HepG2 (cell line): ENCODE data around the gene KIF23. TPM values are rescaled to one million over a fixed set of nuclear protein-coding genes. Genes with fewer than 3 reads are reported as not detected.

ENCODE experiments used
- ARID4A ChIP-seq: sonication (generic); formaldehyde crosslinking; IDR thresholded peaks from 2 replicates; pipeline ENCODE4 v1.5.0; 2020; ENCODE audit warnings: mild to moderate bottlenecking, missing genetic modification reagents, borderline replicate concordance
- ATM ChIP-seq: fragments of 450-650 bp; IDR thresholded peaks from 2 replicates; pipeline ENCODE4 v1.7.1; 2017; ENCODE audit warnings: mild to moderate bottlenecking, borderline replicate concordance
- CBX5 ChIP-seq: sonication (generic); formaldehyde crosslinking; IDR thresholded peaks from 2 replicates; pipeline ENCODE4 v1.4.0; 2020; ENCODE audit warnings: missing genetic modification reagents, borderline replicate concordance
- CERS6 ChIP-seq: sonication (generic); formaldehyde crosslinking; IDR thresholded peaks from 2 replicates; pipeline ENCODE4 v1.5.0; 2020; ENCODE audit warnings: missing genetic modification reagents
- CREB1 ChIP-seq, 2 experiments: fragments of 450-650 bp in 1 of 2; IDR thresholded peaks; 2 replicates each; pipeline ENCODE4 v1.6.1; 2016 to 2017; ENCODE audit warnings: control low read depth in 1 of 2, mild to moderate bottlenecking in 1 of 2, missing compliant biosample characterization in 1 of 2, missing genetic modification characterization in 1 of 2
- MATR3 ChIP-seq: sonication (generic); formaldehyde crosslinking; IDR thresholded peaks from 2 replicates; pipeline ENCODE4 v1.4.0; 2020; ENCODE audit warnings: missing genetic modification reagents
- REPIN1 ChIP-seq: sonication (generic); formaldehyde crosslinking; IDR thresholded peaks from 2 replicates; pipeline ENCODE4 v1.8.0; 2022; ENCODE audit warnings: missing genetic modification reagents, low read depth, mild to moderate bottlenecking, borderline replicate concordance
- ZMYM3 ChIP-seq: sonication (generic); formaldehyde crosslinking; IDR thresholded peaks from 2 replicates; pipeline ENCODE4 v1.5.1; 2020; ENCODE audit warnings: mild to moderate bottlenecking, missing genetic modification reagents
- polyA plus RNA-seq, 8 experiments: library from polyadenylated mRNA; depleted of rRNA in 3 of 8; stranded (reverse) in 7 of 8; unstranded in 1 of 8; fragments of >200 nt; fragmentation: Illumina TruSeq in 4 of 8; extraction: Trizol in 4 of 8; gene quantifications; 2 replicates each; pipeline versions ENCODE4 v1.2.1 to v1.2.3, GENCODE V29; 2011 to 2016; ENCODE audit warnings: low read depth in 4 of 8, missing spikeins in 1 of 8, mixed read lengths in 1 of 8; ENCODE audit not compliant: insufficient read depth in 1 of 8
- total RNA-seq, 5 experiments: library from RNA; depleted of rRNA; stranded (reverse); fragments of >200 nt; fragmentation: Illumina TruSeq; extraction: Trizol; gene quantifications; 2 replicates each; pipeline ENCODE4 v1.2.3, GENCODE V29; 2016; ENCODE audit warnings: low read depth in 1 of 5

KIF23 gene
- total and polyA plus RNA-seq, 2 of the 13 experiments (the other 11 are each of a cell fraction or from before 2014, with no cell fraction given): 11.3 to 38.1 TPM

- TF ChIP-seq ARID4A: no peak
- TF ChIP-seq MATR3: no peak
- TF ChIP-seq ATM: no peak
- TF ChIP-seq CREB1 (IDR thresholded peaks at IDR 0.05): no peak
- no peak for TF ChIP-seq CREB1 (CRISPR knock-in tag; IDR thresholded peaks at IDR 0.05)
- no peak for TF ChIP-seq CBX5 (CRISPR knock-in tag)
- no peak for TF ChIP-seq CERS6 (CRISPR knock-in tag)
- TF ChIP-seq ZMYM3 (CRISPR knock-in tag): no peak
- no peak for TF ChIP-seq REPIN1
These were observed 68.6 kb downstream of the KIF23 start (continued) for GRCh38 chr15:69482686-69483256.
